IPS-NIHi7 (cell line): Measurements from ENCODE around the gene GPR84.

Experiments used
- DNase-seq: peaks from one replicate; pipeline ENCODE4 v3.0.0; 2012; ENCODE audit warnings: mixed read lengths; ENCODE audit errors: extremely low spot score

Gene GPR84

DNA sequence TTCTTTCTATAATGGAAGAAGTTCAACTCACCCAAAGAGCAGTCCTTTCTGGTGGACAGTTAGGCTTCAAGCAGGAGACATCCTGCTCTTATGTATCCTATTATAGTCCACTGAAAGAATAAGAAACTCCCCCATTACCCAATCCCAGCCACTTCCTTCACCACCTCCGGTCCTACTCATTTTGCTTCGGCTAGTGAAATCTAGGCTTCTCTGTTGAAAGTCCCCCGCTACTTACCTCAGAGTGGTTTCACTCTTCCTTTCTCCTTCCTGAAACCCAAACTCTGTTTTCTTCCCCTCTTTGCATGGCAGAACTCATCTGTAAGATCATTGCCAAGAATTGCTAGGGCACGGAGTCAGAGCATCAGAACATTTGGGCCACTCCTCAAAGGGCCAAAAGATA, at the start of gene GPR84:
Gene GPR84, minus strand, starts transcription at position 74 of the 400 bp plus-strand sequence. CDS start 635 bp downstream, outside the sequence.
- DNase-seq, result no peak

DNA sequence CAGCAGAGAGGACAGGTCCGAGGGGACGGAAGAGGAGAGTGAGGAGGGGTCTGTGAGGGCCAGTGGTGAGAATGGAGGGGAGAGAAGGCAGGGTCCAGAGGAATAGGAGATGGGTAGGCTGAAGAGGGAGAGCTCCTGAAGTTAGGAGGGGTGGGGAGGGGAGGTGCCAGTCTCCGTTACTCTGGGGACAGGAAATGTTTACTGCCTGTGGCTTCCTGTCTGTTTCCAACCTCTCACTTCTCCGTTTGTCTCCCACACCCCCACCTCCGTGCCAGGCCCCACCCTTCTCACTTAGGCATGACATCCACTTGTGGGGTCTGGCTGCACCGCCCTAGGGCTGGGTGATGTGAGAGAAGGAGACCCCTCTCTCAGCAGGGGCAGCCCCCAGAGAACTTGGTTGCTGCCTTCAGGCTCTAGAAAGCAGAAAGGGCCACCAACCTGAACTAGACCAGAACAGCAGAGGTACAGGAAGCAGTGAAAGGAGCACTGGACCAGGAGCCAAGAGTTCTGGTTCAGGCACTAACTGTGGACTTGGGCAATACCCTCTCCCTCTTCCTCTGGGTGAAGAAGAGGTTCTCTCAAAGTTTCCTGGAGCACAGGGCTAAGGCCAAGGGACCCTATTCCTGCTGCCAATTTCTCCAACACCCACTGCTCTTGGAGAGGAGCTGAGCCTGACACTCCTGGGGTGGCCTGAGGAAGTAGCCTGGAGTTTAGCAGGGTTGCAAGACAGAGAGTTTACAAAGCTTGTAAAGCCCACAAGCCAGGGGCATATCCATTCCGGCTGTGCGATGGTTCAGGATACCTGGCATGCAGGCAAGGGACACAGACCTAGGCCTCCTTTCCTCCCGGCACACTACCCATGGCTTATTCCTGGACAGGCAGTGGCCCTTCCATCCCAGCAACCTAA, 49.3 kb upstream of the GPR84 start:
- DNase-seq, result no peak

DNA sequence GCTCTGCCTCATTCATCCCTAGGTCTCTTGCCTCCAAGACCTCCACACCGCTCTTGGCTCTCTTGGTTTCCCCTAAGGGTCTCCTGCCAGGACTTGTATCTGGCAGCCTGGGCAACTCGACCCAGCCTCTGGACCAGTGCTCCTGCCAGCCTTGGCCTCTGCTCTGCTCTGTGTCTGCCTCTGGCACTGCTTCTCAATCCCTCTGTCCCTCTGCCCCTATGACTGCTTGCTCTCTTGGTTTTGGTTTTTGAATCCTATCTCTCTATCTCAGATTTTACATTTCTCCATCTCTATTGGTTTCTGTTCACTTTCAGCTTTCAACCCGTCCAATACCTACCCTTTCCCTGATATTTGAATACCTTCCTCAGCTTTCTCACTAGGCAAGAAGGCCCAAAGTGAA, 48.5 kb upstream of the GPR84 start:
- no peak for DNase-seq

DNA sequence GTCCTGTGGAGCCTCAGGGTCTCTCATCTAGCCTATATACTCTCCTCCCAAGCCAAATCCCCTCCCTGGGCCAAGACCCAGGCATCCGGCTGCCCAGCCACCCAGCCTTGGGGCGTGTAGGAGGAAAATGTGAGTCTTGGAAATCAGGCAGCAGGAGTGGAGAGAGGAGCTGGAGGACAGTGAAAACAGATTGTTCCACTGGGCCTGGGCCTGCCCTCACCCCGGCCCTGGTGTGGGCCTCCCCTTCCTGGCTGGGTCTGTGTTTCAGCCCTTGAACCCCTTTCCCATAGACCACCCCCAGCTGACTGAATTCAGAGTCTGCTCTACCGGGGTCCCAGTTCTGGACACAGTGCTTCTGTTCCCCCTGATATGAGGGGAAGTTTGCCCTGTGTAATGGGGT, 48.1 kb upstream of the GPR84 start:
- no peak for DNase-seq

DNA sequence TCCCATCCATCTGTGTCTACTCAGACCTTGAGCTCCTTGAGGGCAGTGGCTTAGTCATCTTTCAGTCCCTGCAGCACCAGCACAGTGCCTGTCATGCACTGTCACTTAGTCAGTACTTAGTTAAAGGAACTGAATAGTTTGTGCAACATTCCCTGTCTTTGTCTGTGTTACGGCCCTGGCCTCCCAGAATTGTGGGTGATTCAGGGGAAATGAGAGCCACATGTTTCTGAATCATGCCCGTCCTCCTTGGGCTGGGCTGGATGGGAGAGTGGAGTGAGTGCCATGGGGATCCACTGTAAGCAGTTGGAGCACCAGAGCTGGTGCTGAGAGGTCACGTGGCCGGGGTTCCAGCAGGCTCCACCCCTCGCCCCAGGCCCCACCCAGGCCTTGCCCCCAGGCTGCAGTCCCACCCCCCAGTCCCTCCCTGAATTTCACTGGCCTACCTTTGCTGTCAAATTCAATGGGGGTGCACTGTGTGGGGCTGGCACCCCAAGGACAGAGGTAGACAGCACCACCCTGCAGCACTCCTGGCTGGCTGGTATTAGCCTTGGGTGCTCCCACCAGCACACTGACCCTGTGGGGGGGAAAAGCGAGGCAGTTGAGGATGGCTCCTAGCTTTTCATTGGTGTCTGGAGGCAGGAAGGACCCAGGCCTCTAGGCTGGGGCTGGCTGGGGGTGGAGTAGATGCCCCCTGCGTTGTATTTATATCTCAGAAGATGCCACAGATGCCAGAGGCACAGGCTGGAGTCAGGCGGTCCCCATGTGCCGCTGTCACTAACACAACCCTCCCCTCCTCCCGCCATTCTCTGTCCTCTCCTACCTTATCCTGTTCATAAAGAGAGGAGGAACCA, 47.3 kb upstream of the GPR84 start:
- peak; percentile 72 for DNase-seq

DNA sequence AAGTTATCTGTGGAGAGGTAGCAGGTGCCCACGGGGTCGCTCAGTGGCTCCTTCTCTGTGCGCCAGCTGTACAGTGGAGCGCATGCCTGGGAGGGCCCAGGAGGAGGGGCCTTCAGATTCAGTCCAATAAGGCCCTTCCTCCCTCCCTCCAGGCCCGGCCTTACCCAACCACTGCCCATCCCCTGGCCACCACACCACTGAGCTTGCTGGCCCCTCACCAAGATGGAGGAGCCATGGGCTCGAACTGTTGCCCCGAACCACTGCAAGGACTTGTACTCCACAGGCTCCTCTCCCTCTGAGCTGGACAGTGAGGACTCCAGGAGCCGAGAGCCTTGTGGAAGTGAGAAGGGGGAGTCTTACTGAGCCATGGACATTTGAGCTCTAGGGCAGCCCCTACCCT, 45.0 kb upstream of the GPR84 start:
- no peak for DNase-seq

DNA sequence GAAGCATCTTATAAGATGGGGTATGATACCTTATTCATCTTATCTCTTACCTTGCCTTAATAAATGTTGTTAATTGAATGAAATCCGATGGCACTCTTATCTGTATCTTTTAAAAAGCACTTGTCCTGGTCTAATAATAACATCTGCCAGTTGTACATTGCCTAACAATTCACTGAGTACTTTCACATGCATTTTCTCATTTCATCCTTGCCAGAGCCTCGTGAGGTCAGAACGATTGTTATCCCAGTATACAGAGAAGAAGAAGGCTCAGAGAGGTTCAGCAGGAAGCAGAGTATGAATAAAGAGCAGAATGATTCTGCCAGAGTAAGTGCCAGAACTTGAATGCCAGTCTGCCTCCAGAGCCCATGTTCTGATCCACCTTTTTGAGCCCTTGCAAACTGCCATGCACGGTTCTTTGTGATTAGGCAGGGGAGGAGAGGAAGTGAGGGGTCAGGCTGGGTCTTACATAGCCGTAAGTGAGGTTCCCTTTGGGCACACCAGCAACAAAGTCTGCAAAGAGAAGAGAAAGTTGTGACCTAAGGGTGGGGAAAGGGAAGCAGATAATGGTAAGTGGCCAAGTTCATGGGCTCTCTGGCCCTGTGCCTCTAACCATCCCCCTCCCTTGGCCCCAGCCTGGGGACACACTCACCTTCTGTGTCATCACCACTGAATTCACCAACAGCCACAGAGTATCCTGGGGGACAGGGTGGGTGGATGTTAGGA, 43.1 kb upstream of the GPR84 start:
- no peak for DNase-seq

DNA sequence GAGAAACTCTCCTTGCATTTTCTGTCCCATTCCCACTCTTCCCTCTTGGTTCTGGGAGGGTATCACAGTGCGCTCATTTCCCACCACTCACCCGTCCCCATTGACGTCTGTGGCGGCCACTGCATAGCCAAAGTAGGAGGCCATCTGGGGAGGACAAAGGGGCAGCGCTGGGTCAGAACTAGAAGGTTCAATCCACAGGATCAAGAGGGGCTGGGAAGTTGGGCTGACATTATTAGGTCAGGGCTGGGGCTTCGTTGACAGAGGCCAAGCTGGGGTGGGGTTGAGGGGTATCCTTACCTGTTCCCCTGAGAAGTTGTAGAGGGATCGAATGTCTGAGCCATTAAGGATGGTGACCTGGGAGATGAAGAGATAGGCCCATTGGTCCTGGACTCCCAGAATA, 41.3 kb upstream of the GPR84 start:
- no peak for DNase-seq

DNA sequence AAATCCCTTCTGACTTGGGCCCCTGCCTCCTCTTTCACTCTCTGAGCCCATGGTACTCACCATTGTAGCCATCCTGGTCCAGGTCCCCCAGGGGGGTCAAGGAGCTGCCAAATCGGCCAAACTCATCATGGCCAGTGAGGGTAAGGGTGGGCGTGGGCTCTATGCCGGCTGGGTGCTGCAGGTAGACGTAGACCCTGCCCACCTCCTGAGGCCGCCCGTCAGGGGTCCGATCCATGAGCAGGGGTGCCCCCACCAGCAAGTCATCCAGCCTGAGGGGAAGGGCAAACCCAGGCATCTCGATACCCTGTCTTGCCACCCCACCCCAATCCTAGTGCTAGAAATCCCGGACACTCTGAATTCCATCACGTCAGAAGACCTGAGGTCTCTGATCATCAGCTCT, 40.8 kb upstream of the GPR84 start:
- no peak for DNase-seq

DNA sequence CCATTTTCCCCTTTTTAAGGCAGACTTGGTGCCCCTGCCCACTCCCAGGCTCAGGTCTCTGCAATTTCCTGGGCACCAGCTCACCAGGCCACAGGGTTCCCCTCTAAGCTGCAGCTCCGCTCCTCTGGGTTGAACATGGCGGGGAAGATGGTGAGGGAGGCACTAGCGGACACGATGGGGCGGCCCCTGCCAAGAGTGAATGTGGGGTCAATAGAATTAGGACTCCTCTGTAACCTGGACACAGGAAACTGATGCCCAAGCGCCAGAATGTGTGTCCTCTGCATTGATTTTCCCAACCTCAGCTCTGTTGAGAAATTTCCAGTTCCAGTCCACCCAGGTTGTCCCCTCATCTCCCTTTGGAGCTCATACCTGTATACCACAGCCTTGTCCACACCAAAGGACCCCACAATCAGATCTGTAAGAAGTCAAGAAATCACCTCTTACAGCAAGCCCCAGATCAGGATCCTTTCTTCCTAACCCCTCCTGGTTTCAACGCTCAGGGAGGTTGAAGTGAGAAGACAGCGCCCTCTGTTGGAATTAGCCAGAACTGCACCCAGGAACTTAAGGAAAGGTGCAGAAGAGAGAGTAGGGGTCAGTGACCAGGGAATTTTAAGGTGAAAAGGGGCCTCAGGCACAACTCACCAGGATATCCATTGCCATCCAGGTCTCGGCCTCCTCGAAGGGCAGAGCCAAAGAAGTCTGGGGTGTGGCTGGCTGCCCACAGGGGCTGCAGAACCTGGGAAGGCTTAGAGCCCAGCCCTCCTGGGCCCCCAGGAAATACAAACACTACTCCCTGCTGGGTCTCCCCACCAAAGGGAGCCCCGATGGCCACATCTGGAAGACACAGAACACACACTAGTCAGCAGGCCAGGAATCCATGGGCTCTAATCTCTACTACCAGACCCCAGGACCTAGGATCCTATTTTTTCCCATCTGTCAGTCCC, 40.0 kb upstream of the GPR84 start:
- DNase-seq, result peak; percentile 81

DNA sequence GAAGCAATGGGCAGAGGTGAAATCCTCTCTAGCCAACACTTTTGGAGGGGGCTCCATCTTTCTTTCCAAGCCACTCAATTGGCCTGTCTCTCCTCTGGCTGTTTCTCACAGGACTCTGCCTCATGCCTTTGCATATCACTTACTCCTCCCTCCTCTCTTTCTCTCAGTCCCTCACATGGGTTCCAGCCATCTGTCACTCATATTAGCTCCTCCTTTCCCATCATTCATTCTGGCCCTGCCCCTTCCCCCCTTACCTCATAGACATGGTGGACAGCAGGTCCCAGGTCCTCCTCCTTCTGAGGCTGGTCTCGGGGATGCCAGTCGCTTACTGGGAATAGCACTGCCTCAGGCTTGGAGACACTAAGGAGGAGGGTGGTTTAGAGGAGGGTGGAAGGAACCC, 36.8 kb upstream of the GPR84 start:
- no peak for DNase-seq

DNA sequence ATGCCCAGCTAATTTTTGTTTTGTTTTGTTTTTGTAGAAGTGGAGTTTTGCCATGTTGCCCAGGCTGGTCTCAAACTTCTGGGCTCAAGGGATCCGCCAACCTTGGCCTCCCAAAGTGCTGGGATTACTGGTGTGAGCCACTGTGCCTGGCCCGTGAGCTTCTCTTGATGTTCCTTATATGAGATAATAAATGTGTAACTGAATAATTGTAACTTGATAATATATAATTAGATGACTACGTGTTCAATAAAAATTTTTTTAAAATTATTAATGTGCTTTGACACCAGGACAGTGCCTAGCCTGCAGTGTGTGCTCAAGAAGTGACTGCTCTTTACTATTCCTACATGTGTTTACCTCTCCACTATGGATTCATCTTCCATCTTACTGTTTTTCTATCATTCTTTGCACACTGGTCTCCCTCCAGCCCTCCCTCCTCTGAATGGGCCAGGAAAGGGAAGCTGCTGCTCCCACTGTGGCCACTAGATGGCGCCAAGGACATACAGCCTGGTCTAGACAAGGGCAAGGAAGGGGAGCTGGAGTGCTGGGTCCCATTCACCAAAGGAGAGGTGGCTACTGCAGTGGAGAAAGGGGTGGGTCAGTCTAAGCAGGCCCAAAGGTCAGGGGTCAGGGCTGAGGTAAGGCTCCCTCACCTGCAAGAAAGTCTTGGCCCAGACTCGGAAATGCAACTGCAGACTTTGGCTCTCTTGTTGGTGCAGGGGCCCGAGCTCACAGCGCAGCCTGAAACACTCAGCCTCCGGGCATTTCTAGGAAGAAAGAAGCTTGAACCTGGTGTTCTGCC, 34.9 kb upstream of the GPR84 start:
- peak; percentile 92 for DNase-seq

DNA sequence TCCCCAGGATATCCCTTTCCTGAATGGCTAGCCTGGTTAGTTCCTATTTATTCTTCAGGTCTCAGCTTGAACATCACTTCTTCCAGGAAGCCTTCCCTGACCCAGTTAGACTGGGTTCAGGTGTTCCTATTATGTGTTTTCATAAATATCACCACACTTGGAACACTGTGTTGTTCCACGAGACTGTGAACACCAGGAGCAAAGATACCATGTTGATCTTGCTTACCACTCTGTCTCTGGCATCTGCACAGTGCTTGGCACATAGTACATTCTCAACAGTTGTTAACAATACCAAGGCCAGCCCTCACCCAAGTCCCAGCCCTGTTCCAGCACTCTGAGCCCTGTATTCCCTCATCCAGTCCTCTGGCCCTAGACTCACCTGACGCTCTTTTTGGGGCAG, 33.9 kb upstream of the GPR84 start:
- DNase-seq, result no peak

DNA sequence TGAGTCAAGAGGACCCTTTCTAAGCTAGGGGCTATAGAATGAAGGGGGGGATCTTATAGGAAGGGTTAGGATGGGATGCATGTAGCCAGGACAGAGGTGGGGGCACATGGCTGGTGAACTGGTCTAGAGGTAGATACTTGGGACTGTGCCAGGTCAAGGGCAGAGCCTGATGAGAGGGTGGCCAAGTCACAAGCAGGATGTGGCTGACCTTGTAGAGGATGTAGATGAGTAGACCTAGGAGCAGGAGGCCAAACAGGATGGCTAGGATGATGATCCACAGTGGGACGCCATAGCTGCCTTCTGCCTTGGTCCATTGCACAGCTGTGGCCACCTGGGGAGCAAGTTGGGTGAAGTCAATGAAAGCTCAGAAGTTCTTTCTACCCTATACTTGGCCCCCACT, 32.9 kb upstream of the GPR84 start:
- no peak for DNase-seq

DNA sequence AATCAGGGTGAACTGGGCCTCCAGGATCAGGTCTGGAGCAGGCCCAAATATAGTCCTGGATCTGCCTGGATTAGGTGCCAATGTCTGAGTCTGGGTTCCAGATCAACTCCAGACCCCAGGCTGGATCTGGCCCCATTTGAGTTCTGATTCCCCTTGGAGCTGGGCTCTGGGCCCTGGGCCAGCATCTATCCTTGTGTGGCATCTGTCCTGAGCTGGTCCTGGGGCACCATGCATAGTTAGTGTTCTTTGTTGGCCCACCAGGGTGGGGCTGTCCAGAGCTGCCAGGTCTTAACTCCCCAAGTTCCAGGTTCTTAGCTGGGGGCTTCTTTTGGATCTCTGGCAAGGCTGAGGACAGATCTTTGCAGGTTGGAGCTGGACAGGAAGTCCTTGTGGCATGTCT, 31.3 kb upstream of the GPR84 start:
- no peak for DNase-seq

DNA sequence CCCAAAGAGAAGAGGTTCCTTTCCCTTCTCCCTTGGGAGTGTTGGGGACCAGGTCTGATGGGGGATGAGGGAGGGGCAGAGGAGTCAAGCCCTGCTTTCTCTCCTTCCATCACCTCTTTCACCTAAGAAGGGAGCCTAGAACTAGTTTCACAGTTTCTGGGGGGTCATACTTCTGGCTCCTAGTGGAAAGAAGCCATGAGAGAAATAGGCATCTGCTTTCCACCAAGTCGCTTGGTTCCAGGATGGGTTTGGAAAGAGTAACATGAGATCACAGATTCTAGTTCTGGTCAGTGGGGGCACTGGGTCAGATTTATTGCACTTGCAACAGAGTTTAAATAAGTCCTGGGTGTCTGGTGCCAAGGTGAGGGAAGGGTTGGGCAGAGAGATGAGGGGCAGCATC, 30.7 kb upstream of the GPR84 start:
- no peak for DNase-seq

DNA sequence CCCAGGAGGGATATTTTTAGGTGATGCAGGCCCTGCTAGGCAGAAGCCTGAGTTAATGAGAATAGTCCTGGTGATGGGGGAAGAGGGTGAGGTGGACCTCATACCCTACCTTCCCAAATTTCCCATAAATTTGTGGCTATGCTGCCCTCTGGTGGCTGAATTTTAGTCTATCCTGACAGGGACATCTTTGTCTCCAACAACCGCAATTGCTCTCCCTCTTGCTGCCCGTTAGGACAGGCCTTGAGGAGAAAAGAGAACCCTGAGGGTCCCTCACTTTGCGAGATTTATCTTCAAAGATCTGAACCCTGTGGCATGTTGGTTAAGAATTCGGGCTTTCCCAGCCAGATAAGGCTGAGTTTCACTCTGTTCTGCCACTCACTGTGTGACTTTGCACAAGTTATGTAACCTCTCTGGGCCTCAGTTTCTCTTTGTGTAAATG, 30.0 kb upstream of the GPR84 start:
- DNase-seq, result peak; percentile 58

DNA sequence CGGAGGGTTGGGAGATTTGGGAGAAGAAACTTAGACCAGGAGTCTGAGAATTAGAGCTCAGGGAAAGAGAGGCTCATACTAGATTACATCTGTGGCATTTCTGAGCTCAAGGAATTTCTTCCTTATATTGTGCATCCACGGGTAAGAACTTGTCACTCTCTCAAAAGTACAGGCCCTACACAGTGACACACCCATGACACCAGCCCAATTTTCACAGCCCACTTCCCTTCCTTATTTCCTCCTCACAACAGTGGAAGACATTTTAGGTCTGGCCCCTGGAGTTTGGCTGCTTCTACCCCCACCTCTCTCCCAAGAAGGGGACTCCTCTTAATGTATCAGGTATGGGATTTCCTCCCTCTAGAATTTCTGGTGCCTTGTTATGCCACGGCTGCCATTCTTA, 29.5 kb upstream of the GPR84 start:
- no peak for DNase-seq

DNA sequence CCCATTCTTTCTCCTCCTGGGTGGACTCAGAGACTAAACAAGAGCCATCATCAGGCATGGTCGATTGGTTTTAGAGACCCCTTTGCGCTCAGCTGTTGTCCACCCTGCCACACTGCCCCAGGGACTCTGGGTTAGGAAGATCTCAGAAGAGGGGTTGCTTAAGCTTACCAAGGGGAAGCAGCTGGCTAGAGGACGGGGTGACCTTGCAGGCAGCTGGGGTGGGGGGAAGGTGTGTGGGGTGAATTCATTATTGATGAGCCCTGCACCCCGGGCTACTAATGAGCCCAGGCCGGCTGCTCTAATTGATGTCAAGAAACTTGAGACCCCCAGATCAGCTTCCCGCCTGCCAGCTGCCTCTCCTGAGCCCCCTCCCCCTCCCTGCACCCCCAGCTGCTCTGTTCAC, 28.9 kb upstream of the GPR84 start:
- DNase-seq, result no peak
